HG03354 (cell line): ENCODE data around the gene MLLT10.
"Not testable (repeated sequence)": the region's sequence is repeated elsewhere in the genome, so short reads cannot be mapped to it uniquely, and the experiment has no call there.

Source experiments
- ATAC-seq: cut with Tn5 transposase; IDR thresholded peaks from one replicate; pipeline ENCODE4 v1.9.1; 2021; ENCODE audit warnings: mild to moderate bottlenecking; ENCODE audit not compliant: unreplicated experiment, poor library complexity, severe bottlenecking

MLLT10 gene

GRCh38 chr10:21681156-21681555 lies 147.1 kb downstream of the MLLT10 start:
- no peak for ATAC-seq

- no peak for ATAC-seq
Observed at GRCh38 chr10:21687266-21688008, 153.4 kb downstream of the MLLT10 start.

- no peak for ATAC-seq
Observed at GRCh38 chr10:21688009-21688332, 153.9 kb downstream of the MLLT10 start.

- ATAC-seq: no peak
Observed at GRCh38 chr10:21688870-21689269, 154.8 kb downstream of the MLLT10 start.

GRCh38 chr10:21689881-21690280 lies 155.8 kb downstream of the MLLT10 start:
- ATAC-seq: no peak

- no peak for ATAC-seq
Observed at GRCh38 chr10:21692916-21693315, 158.9 kb downstream of the MLLT10 start.

GRCh38 chr10:21693418-21693817 lies 159.4 kb downstream of the MLLT10 start:
- ATAC-seq: no peak

- no peak for ATAC-seq
Observed at GRCh38 chr10:21694631-21695030, 160.6 kb downstream of the MLLT10 start.

GRCh38 chr10:21696302-21696701 lies 162.3 kb downstream of the MLLT10 start:
- no peak for ATAC-seq

GRCh38 chr10:21699575-21699974 lies 165.5 kb downstream of the MLLT10 start:
- no peak for ATAC-seq

GRCh38 chr10:21700474-21700873 lies 166.4 kb downstream of the MLLT10 start:
- no peak for ATAC-seq

GRCh38 chr10:21702633-21703111 lies 168.6 kb downstream of the MLLT10 start:
- peak; percentile 87 for ATAC-seq

- ATAC-seq: no peak
Observed at GRCh38 chr10:21705142-21705827, 171.3 kb downstream of the MLLT10 start.

- ATAC-seq: no peak
Observed at GRCh38 chr10:21705828-21706176, 171.8 kb downstream of the MLLT10 start.

- no peak for ATAC-seq
Observed at GRCh38 chr10:21707498-21707897, 173.5 kb downstream of the MLLT10 start.

- ATAC-seq: no peak
Observed at GRCh38 chr10:21712975-21713374, 178.9 kb downstream of the MLLT10 start.

- ATAC-seq: no peak
Observed at GRCh38 chr10:21715531-21716195, 181.6 kb downstream of the MLLT10 start.

- not testable (repeated sequence) for ATAC-seq
Observed at GRCh38 chr10:21717437-21718054, 183.5 kb downstream of the MLLT10 start.

GRCh38 chr10:21719502-21719901 lies 185.5 kb downstream of the MLLT10 start:
- no peak for ATAC-seq

- no peak for ATAC-seq
Observed at GRCh38 chr10:21720090-21720489, 186.1 kb downstream of the MLLT10 start.
